Osteoblast (primary cell): Measurements from ENCODE around the gene TBC1D10A. TPM values are rescaled to one million over a fixed set of nuclear protein-coding genes. Genes with fewer than 3 reads are reported as not detected.

Source experiments
- DNase-seq: peaks from one replicate; pipeline ENCODE4 v3.0.0; 2011; ENCODE audit warnings: low spot score, mixed read lengths; ENCODE audit not compliant: insufficient read length; ENCODE audit errors: missing footprints
- H2AFZ ChIP-seq: 2 replicates; pipeline ENCODE4 v1.6.0; 2011; ENCODE audit warnings: mild to moderate bottlenecking, low read length
- H3K27ac ChIP-seq: 2 replicates; pipeline ENCODE4 v1.5.1; 2011; ENCODE audit warnings: mild to moderate bottlenecking, low read depth, low read length, moderate library complexity
- H3K27me3 ChIP-seq: 2 replicates; pipeline ENCODE4 v1.6.0; 2012; ENCODE audit warnings: mild to moderate bottlenecking, control low read depth, inconsistent platforms, low read length, moderate library complexity; ENCODE audit not compliant: insufficient read depth
- H3K36me3 ChIP-seq: 2 replicates; pipeline ENCODE4 v1.5.1; 2011; ENCODE audit warnings: mild to moderate bottlenecking, low read length, control low read depth, moderate library complexity; ENCODE audit not compliant: insufficient read depth
- H3K4me1 ChIP-seq: 2 replicates; pipeline ENCODE4 v1.5.1; 2011; ENCODE audit warnings: mild to moderate bottlenecking, low read length, control low read depth, moderate library complexity; ENCODE audit not compliant: insufficient read depth
- H3K4me2 ChIP-seq: 2 replicates; pipeline ENCODE4 v1.6.0; 2011; ENCODE audit warnings: mild to moderate bottlenecking, low read length; ENCODE audit not compliant: insufficient read depth
- H3K4me3 ChIP-seq: fragments of 200-600 bp; sonication (generic); 3 replicates; pipeline ENCODE4 v1.5.1; 2012; ENCODE audit warnings: mild to moderate bottlenecking, low read length, inconsistent platforms; ENCODE audit not compliant: insufficient read depth
- H3K79me2 ChIP-seq: 2 replicates; pipeline ENCODE4 v1.6.0; 2012; ENCODE audit warnings: mild to moderate bottlenecking, low read length, control low read depth, inconsistent platforms; ENCODE audit not compliant: insufficient read depth
- H3K9me3 ChIP-seq: 2 replicates; pipeline ENCODE4 v1.5.1; 2011; ENCODE audit warnings: low read depth, low read length, control low read depth
- H4K20me1 ChIP-seq: 2 replicates; pipeline ENCODE4 v1.6.0; 2012; ENCODE audit warnings: mild to moderate bottlenecking, low read length, control low read depth; ENCODE audit not compliant: insufficient read depth
- total RNA-seq: library from RNA; depleted of rRNA; stranded (reverse); fragments of >200 nt; gene quantifications from 2 replicates; pipeline ENCODE4 v1.2.3, GENCODE V29; 2012
- TF ChIP-seq, protein P1 (sequence below): IDR thresholded peaks from 2 replicates; pipeline ENCODE4 v1.5.1; 2011; ENCODE audit warnings: mild to moderate bottlenecking, low read depth, low read length, moderate library complexity; ENCODE audit errors: extremely low read depth

TBC1D10A gene
- total RNA-seq, 1 donor: 32.9 TPM

DNA sequence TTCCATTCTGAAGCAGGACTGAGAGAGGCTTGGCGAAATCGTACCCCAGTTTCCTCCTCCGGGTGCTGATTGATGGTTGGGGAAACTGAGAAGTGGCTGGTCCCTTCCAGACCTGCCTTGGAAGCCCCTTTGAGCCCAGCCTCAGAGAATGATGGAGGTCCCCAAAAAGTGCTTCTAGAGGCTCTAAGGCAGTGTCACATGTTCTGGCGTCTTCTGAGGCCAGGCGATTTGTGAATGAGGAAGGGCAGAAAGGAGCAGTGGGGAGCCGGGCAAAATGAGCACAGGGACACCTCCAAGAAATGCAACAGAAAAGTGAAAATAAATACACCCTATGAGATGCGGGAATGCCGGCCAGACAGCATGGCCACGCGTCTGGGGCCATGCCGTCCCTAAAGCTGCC lies 79.2 kb downstream of the TBC1D10A start:
- Histone ChIP-seq H3K27ac (peak overlapping the region; percentile 96), H3K4me1 (peaks cover 65% of the 10 kb centered on the region), H3K4me2 (peak overlapping the region; percentile 96), H3K9me3 (no peaks in the 10 kb centered on the region), H3K79me2 (peaks cover 60% of the 10 kb centered on the region), H4K20me1 (peaks cover 10% of the 10 kb centered on the region), H3K36me3 (peaks cover 25% of the 10 kb centered on the region), H3K4me3 (peak overlapping the region; percentile 93), H2AFZ (no peak overlapping the region), H3K27me3 (no peaks in the 10 kb centered on the region)
- no peak for DNase-seq
- TF ChIP-seq, protein P1, sequence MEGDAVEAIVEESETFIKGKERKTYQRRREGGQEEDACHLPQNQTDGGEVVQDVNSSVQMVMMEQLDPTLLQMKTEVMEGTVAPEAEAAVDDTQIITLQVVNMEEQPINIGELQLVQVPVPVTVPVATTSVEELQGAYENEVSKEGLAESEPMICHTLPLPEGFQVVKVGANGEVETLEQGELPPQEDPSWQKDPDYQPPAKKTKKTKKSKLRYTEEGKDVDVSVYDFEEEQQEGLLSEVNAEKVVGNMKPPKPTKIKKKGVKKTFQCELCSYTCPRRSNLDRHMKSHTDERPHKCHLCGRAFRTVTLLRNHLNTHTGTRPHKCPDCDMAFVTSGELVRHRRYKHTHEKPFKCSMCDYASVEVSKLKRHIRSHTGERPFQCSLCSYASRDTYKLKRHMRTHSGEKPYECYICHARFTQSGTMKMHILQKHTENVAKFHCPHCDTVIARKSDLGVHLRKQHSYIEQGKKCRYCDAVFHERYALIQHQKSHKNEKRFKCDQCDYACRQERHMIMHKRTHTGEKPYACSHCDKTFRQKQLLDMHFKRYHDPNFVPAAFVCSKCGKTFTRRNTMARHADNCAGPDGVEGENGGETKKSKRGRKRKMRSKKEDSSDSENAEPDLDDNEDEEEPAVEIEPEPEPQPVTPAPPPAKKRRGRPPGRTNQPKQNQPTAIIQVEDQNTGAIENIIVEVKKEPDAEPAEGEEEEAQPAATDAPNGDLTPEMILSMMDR: no peak

DNA sequence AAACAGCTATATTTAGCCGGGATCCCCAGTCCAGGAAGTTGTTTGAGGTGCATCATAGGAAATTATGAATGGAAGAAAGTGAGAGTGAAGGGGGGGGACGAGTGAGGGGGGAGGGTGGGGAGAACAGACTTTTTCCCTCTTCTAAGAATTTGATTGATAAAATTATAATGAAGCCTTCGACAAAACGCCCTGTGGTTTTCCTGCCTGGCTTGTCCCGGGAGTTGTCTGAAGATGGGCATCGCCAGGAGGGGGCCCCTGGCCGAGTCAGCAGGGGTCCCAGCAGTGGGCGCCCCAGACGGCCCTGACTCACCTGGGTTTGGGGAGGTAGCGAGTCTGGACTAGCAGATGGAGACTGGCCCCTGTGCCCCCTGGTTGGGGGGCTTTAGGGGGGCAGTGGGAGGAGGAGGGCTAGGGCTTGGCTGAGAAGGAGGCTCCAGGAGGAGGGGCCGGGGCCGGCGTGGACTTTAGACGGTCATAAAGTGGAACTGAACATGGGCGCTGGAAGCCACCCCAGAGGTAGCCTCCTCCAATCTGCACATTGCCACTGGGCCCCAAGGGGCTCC lies 79.8 kb downstream of the TBC1D10A start:
- peak; percentile 99 for DNase-seq
- Histone ChIP-seq H3K4me1 (peaks cover 62% of the 10 kb centered on the region), H3K79me2 (peaks cover 61% of the 10 kb centered on the region)

DNA sequence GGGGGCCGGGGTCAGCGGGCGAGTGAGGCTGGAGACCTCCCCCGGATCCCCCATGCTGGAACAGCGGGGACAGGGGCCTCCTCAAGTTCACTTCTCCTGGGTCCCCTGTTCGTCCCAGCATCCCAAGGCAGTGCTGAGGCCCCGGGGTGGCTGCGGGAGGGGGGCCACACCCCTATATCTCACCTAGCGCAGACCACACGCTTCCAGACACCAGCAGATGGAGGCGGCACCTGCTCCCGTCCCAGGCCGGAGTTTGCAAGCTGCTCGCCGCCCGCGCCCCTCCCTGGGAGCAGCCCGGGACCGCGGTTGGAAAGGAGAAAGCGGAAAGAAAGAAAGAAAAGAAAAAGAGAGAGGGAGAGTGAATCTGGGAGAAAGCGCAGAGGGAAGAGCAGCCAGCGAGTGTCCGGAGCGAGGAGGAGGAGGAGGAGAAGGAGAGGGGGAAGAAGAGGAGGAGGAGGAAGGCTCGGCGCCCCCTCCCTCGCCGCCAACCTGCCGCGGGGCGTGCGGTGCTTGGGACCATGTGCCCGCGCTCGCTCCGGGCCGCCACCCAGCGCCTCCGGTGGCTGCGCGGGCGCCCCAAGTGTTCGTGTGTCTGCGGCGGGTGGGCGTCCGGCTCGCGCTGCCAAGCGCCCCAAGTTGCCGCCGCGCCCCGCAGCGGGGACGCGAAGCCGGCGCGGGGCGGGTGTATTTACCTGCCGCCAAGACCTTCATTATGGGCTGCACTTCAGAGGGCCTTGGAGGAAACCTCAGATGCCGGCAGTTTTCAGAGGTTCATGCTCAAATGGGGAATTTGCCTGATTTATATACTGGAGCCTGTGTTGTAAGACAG lies 80.5 kb downstream of the TBC1D10A start, which contains the start of gene LIF:
TSS of gene LIF (minus strand) at position 775 of the 829 bp plus-strand sequence. CDS start at position 711, 64 bp downstream.
- peak within 1 kb of the TSS; percentile 47 for H2AFZ ChIP-seq
- TF ChIP-seq, protein P1: no peak
- no peaks in the 10 kb centered on the region for H3K9me3 ChIP-seq
- peak within 1 kb of the TSS; percentile 93 for H3K4me3 ChIP-seq
- H3K27me3 ChIP-seq: no peaks in the 10 kb centered on the region
- peak; percentile 92 for DNase-seq
- H3K36me3 ChIP-seq: peaks cover 37% of the 10 kb centered on the region
- H3K27ac ChIP-seq: peak within 1 kb of the TSS; percentile 96
- H3K4me2 ChIP-seq: peak within 1 kb of the TSS; percentile 96
- H3K4me1 ChIP-seq: peaks cover 59% of the 10 kb centered on the region
- peaks cover 14% of the 10 kb centered on the region for H4K20me1 ChIP-seq
- peaks cover 61% of the 10 kb centered on the region for H3K79me2 ChIP-seq

More for the DNA sequence above, 79.8 kb downstream of the TBC1D10A start:
- peak overlapping the region; percentile 96 for H3K4me2 ChIP-seq
- peaks cover 32% of the 10 kb centered on the region for H3K36me3 ChIP-seq
- H4K20me1 ChIP-seq: peaks cover 14% of the 10 kb centered on the region
- peak overlapping the region; percentile 47 for H2AFZ ChIP-seq
- peak overlapping the region; percentile 93 for H3K4me3 ChIP-seq
- H3K9me3 ChIP-seq: no peaks in the 10 kb centered on the region
- H3K27me3 ChIP-seq: no peaks in the 10 kb centered on the region
- peak overlapping the region; percentile 96 for H3K27ac ChIP-seq
- TF ChIP-seq, protein P1: no peak
